VCaP (cell line): ENCODE data around the gene EEF1A2.
A peak's percentile ranks its signal among the peaks of the same experiment; 100 is the strongest.

Experiments
- H3K27ac ChIP-seq: fragments of 450-650 bp; 2 replicates; pipeline ENCODE4 v1.5.1; 2017
- CTCF ChIP-seq: fragments of 450-650 bp; conservative IDR thresholded peaks from 2 replicates; pipeline ENCODE4 v1.5.1; 2017; ENCODE audit warnings: mild to moderate bottlenecking, moderate library complexity

EEF1A2 gene

GRCh38 chr20:63452821-63453523, 45.9 kb downstream of the EEF1A2 start:
- no peak for TF ChIP-seq CTCF
- peak overlapping the region; percentile 64; the same call in 1 of the 2 replicates for H3K27ac ChIP-seq

- no peak overlapping the region for H3K27ac ChIP-seq
- no peak for TF ChIP-seq CTCF
Observed at GRCh38 chr20:63452341-63452740, 46.5 kb downstream of the EEF1A2 start.

GRCh38 chr20:63451821-63452220, 47.1 kb downstream of the EEF1A2 start:
- no peak overlapping the region for H3K27ac ChIP-seq
- no peak for TF ChIP-seq CTCF

GRCh38 chr20:63449796-63450730, 48.8 kb downstream of the EEF1A2 start:
- no peak for TF ChIP-seq CTCF
- H3K27ac ChIP-seq: no peak overlapping the region

- no peak for TF ChIP-seq CTCF
- H3K27ac ChIP-seq: no peak overlapping the region
Observed at GRCh38 chr20:63449025-63449424, 49.9 kb downstream of the EEF1A2 start.

- H3K27ac ChIP-seq: no peak overlapping the region
- TF ChIP-seq CTCF: no peak
Observed at GRCh38 chr20:63448031-63448430, 50.9 kb downstream of the EEF1A2 start.

- H3K27ac ChIP-seq: no peak overlapping the region
- no peak for TF ChIP-seq CTCF
Observed at GRCh38 chr20:63447320-63447719, 51.6 kb downstream of the EEF1A2 start.
